Measurements from ENCODE around the gene P2RX2. TPM values are rescaled to one million over a fixed set of nuclear protein-coding genes. Genes with fewer than 3 reads are reported as not detected.

Gene P2RX2
- total RNA-seq, 1 donor, result not detected

- peak; percentile 19 for DNase-seq (ENCODE audit: low read depth)
- H3K4me3 ChIP-seq (ENCODE audit: low read depth, low read length), result no peak overlapping the region
- TF ChIP-seq, protein P1, sequence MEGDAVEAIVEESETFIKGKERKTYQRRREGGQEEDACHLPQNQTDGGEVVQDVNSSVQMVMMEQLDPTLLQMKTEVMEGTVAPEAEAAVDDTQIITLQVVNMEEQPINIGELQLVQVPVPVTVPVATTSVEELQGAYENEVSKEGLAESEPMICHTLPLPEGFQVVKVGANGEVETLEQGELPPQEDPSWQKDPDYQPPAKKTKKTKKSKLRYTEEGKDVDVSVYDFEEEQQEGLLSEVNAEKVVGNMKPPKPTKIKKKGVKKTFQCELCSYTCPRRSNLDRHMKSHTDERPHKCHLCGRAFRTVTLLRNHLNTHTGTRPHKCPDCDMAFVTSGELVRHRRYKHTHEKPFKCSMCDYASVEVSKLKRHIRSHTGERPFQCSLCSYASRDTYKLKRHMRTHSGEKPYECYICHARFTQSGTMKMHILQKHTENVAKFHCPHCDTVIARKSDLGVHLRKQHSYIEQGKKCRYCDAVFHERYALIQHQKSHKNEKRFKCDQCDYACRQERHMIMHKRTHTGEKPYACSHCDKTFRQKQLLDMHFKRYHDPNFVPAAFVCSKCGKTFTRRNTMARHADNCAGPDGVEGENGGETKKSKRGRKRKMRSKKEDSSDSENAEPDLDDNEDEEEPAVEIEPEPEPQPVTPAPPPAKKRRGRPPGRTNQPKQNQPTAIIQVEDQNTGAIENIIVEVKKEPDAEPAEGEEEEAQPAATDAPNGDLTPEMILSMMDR (IDR thresholded peaks at IDR 0.05; ENCODE audit: insufficient read depth, low read depth, low read length), result no peak
These were observed 15.9 kb upstream of the P2RX2 start for GRCh38 chr12:132602572-132603239.

GRCh38 chr12:132603240-132604150 is 15.1 kb upstream of the P2RX2 start:
- no peak overlapping the region for H3K4me3 ChIP-seq (ENCODE audit: low read depth, low read length)
- TF ChIP-seq, protein P1 (IDR thresholded peaks at IDR 0.05; ENCODE audit: insufficient read depth, low read depth, low read length), result no peak
- no peak for DNase-seq (ENCODE audit: low read depth)

- no peak overlapping the region for H3K4me3 ChIP-seq (ENCODE audit: low read depth, low read length)
- TF ChIP-seq, protein P1 (IDR thresholded peaks at IDR 0.05; ENCODE audit: insufficient read depth, low read depth, low read length), result no peak
- no peak for DNase-seq (ENCODE audit: low read depth)
These were observed 14.4 kb upstream of the P2RX2 start for GRCh38 chr12:132604151-132604618.

DNA sequence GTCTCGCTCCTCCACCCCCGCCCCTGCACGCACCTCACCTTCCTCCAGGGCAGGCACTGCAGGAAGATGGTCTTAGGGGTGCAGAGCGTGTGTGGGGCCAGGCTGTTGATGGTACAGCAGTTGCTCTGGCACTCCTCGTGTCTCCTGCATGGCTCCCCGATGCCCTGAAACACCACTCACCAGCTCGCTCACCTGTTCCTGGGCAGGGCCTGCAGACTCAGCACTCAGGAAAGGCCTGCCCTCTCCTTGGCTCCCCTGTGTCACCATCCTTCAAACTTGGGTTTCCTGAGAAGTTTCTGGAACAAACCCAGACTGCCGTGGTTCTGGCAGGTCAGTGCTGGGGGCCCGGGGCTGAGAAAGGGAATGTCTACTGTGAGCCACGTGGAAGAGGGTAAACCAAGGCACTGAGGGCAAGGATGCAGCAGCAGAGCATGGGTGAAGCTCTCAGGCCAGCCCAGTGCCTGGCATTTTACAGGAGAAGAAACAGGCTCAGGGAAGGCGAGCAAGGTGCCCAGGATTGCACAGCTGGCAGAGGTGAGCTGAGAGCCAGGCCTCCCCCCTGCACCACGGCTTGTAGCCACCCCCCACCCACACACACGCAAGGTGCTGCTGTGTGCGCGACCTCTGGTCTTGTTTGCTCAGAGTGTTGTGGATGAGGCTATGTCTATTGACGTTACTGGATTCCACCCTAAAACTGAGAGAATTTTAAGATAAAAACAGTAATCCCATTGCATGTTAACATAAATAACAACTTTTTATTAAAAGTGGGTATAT is 13.7 kb upstream of the P2RX2 start:
- no peak for DNase-seq (ENCODE audit: low read depth)
- no peak overlapping the region for H3K4me3 ChIP-seq (ENCODE audit: low read depth, low read length)
- TF ChIP-seq, protein P1 (IDR thresholded peaks at IDR 0.05; ENCODE audit: insufficient read depth, low read depth, low read length), result no peak

DNA sequence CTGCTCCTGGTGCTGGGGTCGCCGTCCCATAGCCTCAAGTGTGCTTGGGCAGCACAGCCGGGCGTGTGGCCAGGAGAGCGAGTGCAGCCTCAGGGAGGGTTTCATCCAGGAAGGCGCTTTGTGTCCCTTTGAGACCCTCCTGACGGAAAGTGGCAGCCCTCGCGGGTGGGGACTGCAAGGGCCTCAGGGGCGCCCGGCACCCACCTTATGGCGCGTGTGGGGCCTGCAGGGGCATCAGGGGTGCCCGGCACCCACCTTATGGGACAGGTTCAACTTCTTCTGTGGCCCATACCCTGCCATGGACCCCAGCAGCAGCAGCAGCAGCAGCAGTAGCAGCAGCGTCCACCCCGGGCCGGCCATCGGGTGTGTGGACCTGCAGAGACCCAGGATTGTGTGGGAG is 12.7 kb upstream of the P2RX2 start:
- TF ChIP-seq, protein P1 (IDR thresholded peaks at IDR 0.05; ENCODE audit: insufficient read depth, low read depth, low read length), result no peak
- DNase-seq (ENCODE audit: low read depth), result no peak
- H3K4me3 ChIP-seq (ENCODE audit: low read depth, low read length), result no peak overlapping the region

DNA sequence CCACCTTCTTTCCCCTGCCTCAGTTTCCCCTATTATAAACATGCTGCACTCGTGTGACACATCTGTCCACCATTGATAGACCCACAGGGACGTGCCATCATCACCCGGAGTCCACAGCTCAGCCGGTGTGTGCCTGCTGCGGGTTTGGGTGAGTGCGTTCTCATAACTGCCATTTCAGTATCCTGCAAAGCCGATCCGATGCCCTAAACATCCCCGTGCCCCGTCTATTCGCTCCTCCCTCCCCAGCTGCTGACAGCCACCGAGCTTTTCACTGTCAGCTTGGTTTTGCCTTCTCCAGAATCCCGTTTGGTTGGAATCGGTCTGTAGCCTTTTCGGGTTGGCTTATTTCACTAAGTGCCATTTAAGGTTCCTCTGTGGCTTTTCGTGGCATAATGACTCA is 12.1 kb upstream of the P2RX2 start:
- TF ChIP-seq, protein P1 (IDR thresholded peaks at IDR 0.05; ENCODE audit: insufficient read depth, low read depth, low read length), result no peak
- DNase-seq (ENCODE audit: low read depth), result no peak

More for the DNA sequence above, 12.1 kb upstream of the P2RX2 start:
- H3K4me3 ChIP-seq (ENCODE audit: low read depth, low read length), result no peak overlapping the region

All from fibroblast of villous mesenchyme (primary cell).